EL (cell line): ENCODE data around the gene PHLPP1.
"Not testable (repeated sequence)": the region's sequence is repeated elsewhere in the genome, so short reads cannot be mapped to it uniquely, and the experiment has no call there.

Experiments
- DNase-seq: peaks from one replicate; pipeline ENCODE4 v3.0.0-alpha.2; 2016

The PHLPP1 gene

GRCh38 chr18:62715436-62715758, at the start of gene PHLPP1:
TSS of gene PHLPP1 (plus strand) at chr18:62715541. CDS start at chr18:62715684, 143 bp downstream.
- DNase-seq = no peak

DNA sequence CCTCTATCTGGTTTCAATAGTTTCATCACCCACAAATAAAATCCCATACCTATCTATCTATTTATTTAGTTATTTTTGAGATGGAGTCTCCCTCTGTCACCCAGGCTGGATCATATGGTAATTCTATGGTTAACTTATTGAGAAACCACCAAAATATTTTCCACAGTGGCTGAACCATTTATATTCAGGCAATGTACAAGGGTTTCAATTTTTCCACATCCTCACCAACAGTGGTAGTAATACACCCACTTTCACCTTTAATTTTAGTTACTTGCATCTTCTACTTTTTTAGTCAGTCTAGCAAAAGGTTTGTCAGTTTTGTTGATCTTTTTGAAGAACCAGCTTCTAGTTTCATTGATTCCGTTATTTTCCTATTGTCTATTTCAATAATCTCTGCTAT, 46.1 kb upstream of the PHLPP1 start:
- no peak for DNase-seq

GRCh38 chr18:62670573-62670972, 44.8 kb upstream of the PHLPP1 start:
- DNase-seq = no peak

DNA sequence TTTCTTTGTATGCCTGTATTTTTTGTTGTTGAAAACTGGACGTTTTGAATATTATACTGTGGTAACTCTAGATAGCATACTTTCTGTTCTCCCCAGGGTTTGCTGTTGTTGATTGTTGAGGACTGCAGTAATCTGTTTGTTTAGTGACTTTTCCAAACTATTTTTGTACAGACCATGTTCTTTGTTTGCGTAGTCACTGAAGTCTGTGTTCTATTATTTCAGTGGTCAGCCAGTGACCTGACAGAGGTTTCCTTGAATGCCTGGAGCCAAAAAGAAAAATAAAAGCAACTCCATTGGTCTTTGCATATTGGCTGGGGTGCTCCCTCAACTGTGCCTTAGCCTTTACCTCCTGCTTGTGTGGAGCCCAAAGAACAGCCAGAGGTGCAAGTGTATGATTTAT, 42.7 kb upstream of the PHLPP1 start:
- DNase-seq = no peak

DNA sequence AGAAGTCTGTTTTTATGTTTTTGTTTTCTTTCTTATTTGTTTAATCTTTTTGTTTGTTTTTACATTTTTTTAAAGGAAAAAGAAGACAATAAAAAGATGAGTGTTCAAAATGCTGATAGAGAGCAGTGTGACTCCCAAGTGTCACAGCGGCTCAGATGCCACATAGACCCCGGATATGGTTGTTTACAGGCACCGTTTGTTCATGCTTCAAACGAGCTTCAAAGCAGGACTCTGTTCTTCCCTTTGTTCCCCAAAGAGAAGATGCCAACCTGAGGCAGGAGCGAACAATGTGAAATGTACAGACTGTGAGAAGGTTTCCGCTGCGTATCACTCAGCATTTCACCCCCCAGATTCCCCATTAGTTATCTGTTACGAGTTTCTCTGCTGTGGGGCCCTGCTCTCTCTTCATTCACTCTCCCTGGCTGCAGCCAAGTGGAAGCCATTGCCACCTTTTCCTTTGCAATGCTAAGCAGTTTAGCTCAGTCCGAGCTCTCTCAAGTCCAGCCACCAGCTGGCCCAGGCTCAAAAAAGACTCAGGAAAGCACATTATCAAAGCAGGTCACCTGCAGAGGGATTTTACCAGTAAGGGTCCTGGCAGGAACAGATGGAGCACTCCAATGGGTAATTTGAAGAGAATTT, 36.4 kb upstream of the PHLPP1 start:
- DNase-seq = no peak

DNA sequence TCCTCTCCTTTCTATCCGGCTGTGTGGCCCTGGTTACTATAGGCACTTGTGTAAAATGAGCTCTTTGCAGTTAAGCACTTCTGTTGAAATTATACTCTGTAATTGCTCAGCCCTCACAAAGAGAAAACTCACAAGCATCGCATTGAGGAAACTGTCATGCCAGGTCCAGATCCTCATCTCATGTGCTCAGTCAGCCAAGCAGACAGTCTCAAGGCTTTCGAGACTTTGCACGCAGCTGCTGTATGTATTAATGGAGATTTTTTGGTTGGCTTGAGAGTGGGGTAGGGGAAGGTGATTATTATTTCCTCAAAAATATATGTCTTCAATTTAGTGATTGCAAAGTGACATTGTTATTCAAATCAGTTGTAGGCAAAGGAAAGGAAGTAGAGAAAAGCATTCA, 33.0 kb upstream of the PHLPP1 start:
- no peak for DNase-seq

DNA sequence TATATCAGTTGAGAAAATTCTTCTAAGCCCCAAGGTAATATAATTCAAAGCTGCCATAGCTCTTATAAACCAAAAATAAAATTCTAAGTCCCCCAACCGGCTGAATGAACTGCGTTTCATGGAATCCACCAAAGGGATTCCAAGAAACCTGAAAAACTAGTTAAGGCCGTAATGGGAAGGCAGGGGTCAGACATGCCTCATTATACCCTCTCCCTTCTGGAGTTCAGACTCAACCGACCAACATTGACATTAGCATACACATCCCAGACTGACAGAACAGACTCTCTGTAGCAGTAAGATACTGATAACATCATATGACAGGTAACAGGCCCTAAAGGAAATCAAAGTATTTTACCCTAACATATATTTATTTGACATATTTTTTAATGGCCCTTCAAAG, 31.4 kb upstream of the PHLPP1 start:
- no peak for DNase-seq

GRCh38 chr18:62688743-62689317, 26.5 kb upstream of the PHLPP1 start:
- DNase-seq = no peak

DNA sequence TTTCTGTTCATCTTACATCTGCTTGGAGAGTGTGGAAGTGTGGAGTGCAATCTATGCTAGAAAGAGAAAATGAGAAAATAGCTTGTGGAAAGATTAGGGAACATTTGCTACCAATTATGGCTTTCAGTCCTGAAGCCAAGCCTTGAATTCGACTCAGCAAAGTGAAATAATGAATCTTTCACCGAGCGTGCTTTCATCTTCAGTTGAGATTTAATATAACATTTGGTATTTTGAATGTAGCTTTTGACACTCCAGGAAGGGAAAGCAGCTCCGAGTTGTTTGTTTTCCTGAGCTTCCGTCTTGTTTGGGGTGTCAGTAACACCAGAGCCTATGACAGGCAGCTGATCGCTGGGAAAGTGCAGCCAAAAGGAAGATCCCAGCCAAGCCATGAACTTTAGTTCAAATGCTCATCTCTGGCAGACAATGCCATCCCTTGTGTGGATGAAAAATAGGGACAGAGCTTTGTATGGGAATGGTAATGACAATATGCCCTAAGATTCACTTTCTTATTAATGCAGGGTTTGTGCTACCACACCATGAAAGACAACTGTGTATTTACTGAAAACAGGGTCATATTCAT, 25.0 kb upstream of the PHLPP1 start:
- no peak for DNase-seq

DNA sequence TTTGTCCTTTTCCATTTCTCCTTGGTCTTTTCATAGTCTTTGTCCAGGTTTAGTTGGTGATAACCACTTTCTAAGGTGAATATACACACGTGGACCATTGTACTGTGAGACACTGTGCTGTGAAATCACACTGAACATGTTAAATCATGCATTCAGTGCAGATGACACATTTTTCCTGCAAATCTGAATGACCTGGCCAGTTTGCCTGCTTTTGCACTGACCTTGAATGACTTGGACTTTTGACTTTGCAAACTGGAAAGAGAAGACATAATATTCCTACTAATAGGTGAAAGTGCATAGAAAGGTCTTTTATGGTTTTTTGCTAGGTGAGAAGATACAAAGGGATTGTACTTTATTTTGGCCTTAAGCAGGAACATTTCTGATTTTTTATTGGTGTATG, 21.7 kb upstream of the PHLPP1 start:
- no peak for DNase-seq

GRCh38 chr18:62697636-62698035, 17.7 kb upstream of the PHLPP1 start:
- DNase-seq = no peak

DNA sequence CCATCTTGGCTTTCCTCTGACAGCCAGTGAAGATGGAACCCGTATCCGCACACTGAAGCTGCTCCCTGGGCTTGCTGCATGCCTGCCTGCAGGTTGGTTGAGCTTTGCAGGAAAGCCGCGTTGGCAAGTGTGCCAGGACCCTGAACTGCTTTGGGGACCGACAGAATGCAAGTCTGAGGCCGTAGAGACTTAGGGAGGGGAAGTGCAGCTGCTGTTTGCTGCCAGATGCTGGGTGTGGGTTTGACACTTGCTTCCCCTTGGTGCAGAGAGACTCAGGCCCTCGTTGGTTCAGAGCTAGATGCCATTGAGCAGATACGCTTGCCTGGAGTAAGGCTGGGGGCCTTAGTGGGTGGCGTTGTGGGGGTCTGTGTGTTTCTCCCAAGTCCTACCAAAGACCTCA, 13.1 kb upstream of the PHLPP1 start:
- no peak for DNase-seq

- DNase-seq = not testable (repeated sequence)
Measured at GRCh38 chr18:62706879-62707278, 8.5 kb upstream of the PHLPP1 start.

DNA sequence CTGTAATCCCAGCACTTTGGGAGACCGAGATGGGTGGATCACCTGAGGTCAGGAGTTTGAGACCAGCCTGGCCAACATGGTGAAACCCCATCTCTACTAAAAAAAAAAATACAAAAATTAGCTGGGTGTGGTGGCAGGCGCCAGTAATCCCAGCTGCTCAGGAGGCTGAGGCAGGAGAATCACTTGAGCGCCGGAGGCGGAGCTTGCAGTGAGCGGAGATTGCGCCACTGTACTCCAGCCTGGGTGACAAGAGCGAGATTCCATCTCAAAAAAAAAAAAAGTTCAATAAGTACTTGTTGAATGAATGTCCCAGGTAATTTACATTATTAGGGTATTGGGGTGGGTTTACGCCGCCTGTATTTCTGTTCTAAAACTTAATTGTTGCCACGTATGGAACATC, 5.4 kb upstream of the PHLPP1 start:
- DNase-seq = not testable (repeated sequence)

DNA sequence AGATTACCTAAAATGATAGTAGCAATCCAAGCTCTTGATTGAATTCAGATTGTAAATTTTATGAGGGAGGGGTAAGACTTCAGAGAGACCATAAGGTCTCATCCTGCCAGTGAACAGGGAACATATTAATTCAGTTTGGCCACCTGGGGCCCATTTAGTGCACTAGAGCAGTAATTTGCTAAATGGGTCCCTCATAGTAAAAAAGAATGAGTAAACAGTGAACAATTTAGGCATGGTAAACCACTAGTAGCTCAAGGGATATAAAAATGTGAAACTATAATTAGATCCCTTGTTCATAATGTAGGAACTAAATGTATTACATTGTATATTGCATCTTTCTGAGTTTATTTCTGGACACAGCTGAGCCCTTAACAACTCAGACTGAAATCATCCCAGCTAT, 4.9 kb upstream of the PHLPP1 start:
- peak; percentile 60 for DNase-seq

GRCh38 chr18:62711781-62712180, 3.6 kb upstream of the PHLPP1 start:
- DNase-seq = no peak

GRCh38 chr18:62713651-62714247, 1.6 kb upstream of the PHLPP1 start:
- DNase-seq = peak; percentile 7

DNA sequence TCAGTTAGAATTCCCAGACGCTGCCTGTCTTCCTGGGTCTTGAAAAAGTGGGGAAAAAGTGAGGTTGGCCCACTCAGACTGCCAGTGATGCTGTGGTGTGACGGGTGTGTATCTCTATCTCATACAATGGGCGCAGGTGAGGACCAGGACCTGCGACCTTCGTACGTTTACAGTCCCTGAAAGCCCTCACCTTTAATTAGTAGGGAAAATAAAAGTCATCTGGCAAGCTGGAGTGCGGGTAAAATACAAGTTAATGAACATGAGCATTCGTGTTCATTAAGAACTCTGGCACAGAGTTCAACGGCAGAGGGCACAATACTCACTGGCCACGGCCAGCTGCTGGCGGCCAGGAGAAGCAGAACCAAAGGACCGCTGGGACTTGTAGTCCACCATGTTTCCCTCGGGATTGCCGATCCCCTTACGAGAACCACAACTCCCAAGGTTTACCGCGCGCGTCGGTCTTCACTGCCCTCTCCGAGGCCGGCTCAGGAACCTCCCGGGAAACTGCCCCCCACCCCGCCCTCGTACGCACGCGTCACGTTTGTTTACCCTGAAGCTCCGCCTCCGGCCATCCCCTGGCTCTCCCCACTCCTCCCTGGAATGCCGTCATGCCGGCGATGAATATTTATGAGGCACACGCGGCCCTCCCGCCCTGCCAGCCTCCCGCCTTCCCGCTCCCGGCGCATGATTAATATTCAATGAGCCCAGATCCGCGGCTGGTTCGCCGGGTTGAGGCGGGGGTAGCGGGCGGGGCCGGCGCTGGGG, 488 bp upstream of the PHLPP1 start:
- DNase-seq = peak; percentile 100

DNA sequence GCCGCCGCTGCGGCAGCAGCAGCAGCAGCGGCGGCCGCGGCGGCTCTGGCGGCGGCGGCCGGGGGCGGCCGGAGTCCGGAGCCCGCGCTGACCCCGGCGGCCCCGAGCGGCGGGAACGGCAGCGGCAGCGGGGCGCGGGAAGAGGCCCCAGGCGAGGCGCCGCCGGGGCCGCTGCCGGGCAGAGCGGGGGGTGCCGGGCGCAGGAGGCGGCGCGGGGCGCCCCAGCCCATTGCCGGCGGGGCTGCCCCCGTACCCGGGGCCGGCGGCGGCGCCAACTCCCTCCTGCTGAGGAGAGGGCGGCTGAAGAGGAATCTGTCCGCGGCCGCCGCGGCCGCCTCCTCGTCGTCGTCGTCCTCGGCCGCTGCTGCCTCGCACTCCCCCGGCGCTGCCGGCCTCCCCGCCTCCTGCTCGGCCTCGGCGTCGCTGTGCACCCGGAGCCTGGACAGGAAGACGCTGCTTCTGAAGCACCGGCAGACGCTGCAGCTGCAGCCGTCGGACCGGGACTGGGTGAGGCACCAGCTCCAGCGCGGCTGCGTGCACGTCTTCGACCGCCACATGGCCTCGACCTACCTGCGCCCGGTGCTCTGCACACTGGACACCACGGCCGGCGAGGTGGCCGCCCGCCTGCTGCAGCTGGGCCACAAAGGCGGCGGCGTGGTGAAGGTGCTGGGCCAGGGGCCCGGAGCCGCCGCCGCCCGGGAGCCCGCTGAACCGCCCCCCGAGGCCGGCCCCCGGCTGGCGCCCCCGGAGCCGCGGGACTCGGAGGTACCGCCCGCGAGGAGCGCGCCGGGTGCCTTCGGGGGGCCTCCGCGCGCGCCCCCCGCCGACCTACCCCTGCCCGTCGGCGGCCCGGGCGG, 646 bp downstream of the PHLPP1 start:
- peak; percentile 65 for DNase-seq

DNA sequence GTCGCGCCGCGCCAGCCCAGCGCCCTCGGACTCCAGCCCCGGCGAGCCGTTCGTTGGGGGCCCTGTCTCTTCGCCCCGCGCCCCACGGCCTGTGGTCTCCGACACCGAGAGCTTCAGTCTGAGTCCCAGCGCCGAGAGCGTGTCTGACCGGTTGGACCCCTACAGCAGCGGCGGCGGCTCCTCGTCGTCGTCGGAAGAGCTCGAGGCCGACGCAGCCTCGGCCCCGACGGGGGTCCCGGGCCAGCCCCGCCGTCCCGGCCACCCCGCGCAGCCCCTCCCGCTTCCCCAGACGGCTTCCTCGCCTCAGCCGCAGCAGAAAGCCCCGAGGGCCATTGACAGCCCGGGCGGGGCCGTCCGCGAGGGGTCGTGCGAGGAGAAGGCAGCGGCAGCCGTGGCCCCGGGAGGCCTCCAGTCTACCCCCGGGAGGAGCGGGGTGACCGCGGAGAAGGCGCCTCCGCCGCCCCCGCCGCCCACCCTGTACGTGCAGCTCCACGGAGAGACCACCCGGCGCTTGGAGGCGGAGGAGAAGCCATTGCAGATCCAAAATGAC, 1.4 kb downstream of the PHLPP1 start:
- peak; percentile 46 for DNase-seq

DNA sequence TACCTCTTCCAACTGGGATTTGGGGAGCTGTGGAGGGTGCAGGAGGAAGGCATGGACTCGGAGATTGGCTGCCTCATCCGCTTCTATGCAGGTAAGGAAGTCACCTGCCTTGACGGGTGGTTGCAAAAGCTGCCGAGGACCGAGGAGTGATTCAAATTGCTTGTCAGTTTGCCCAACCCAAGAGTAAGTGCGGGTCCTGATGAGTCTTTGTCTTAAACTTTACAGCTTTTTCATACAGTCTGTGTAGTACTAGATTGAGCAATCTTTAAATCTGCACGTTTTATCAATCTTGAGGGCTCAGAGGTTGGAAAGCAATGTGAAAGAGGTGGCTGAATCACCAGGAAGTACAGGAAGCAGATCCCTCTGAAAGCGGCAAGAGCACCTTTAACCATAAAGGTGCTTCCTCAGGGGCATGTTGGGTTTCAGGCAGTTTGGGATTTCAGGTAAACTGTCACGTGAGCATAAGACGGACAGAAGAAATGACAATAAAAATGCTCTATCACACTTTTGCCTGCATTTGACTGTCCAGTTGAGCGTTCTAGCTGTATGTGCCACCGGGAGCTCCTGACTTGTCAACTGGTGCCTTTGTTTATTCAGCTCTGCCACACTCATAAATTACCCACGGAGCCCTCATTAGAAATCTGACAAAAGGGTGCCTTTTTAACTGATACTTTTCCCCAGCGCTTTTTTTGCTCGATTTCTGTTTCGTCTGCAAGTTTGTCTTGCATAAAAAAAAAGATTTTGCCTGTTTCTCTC, 2.0 kb downstream of the PHLPP1 start:
- peak; percentile 70 for DNase-seq
